Karpas-422 (cell line): Measurements from ENCODE around the gene CD63. TPM values are rescaled to one million over a fixed set of nuclear protein-coding genes. Genes with fewer than 3 reads are reported as not detected.

Experiments
- DNase-seq: peaks from one replicate; pipeline ENCODE4 v3.0.0-alpha.2; 2015
- H2AFZ ChIP-seq: fragments of 200-600 bp; sonication (generic); 2 replicates; pipeline ENCODE4 v1.6.1; 2014; ENCODE audit warnings: antibody characterized with exemption, low read length, mixed read lengths
- H3K27ac ChIP-seq: fragments of 200-600 bp; sonication (generic); 2 replicates; pipeline ENCODE4 v1.5.1; 2014; ENCODE audit warnings: mild to moderate bottlenecking, low read length, moderate library complexity
- H3K27me3 ChIP-seq: fragments of 200-600 bp; sonication (generic); 2 replicates; pipeline ENCODE4 v1.6.1; 2014; ENCODE audit warnings: low read length, mixed read lengths
- H3K36me3 ChIP-seq: fragments of 200-600 bp; sonication (generic); 2 replicates; pipeline ENCODE4 v1.6.1; 2014; ENCODE audit warnings: low read length, mixed read lengths; ENCODE audit not compliant: insufficient read depth
- H3K4me1 ChIP-seq: fragments of 200-600 bp; sonication (generic); 2 replicates; pipeline ENCODE4 v1.6.1; 2014; ENCODE audit warnings: mild to moderate bottlenecking, low read length, mixed read lengths
- H3K4me2 ChIP-seq: fragments of 200-600 bp; sonication (generic); 2 replicates; pipeline ENCODE4 v1.6.1; 2014; ENCODE audit warnings: low read length, low read depth, mild to moderate bottlenecking; ENCODE audit not compliant: poor library complexity, severe bottlenecking
- H3K4me3 ChIP-seq: fragments of 200-600 bp; sonication (generic); 2 replicates; pipeline ENCODE4 v1.5.1; 2014; ENCODE audit warnings: mild to moderate bottlenecking, antibody characterized with exemption, low read length, mixed read lengths
- H3K79me2 ChIP-seq: fragments of 200-600 bp; sonication (generic); 2 replicates; pipeline ENCODE4 v1.6.1; 2014; ENCODE audit warnings: mild to moderate bottlenecking, low read length, mixed read lengths
- H3K9ac ChIP-seq: fragments of 200-600 bp; sonication (generic); 2 replicates; pipeline ENCODE4 v1.6.0; 2014; ENCODE audit warnings: low read length
- H3K9me2 ChIP-seq: fragments of 200-600 bp; sonication (generic), shearing (Covaris generic); replicated peaks from 2 replicates; pipeline ENCODE4 v1.6.0; 2014; ENCODE audit warnings: mild to moderate bottlenecking, low read length, moderate library complexity; ENCODE audit not compliant: insufficient read depth
- H3K9me3 ChIP-seq: fragments of 300-700, 200-600 bp; sonication (generic); 2 replicates; pipeline ENCODE4 v1.6.1; 2014; ENCODE audit warnings: low read length, mixed read lengths
- H4K20me1 ChIP-seq: fragments of 200-600 bp; sonication (generic); 2 replicates; pipeline ENCODE4 v1.6.1; 2014; ENCODE audit warnings: mild to moderate bottlenecking, antibody characterized with exemption, low read length, low read depth; ENCODE audit not compliant: insufficient read depth
- total RNA-seq: library from RNA; depleted of rRNA; stranded (reverse); fragments of >200 nt; shearing (Covaris generic); gene quantifications from 2 replicates; pipeline ENCODE4 v1.2.3, GENCODE V29; 2014; ENCODE audit warnings: low replicate concordance

CD63 gene
- total RNA-seq, 1 experiment from 2014 or later, result 150 TPM

GRCh38 chr12:55703288-55703687 is 25.5 kb downstream of the CD63 start:
- no peaks in the 10 kb centered on the region for H3K9me3 ChIP-seq
- H3K36me3 ChIP-seq, result no peaks in the 10 kb centered on the region
- no peak overlapping the region for H3K4me3 ChIP-seq
- H3K9me2 ChIP-seq, result no peaks in the 10 kb centered on the region
- H3K79me2 ChIP-seq, result no peaks in the 10 kb centered on the region
- H3K4me1 ChIP-seq, result peaks cover 10% of the 10 kb centered on the region
- no peak overlapping the region for H2AFZ ChIP-seq
- H3K4me2 ChIP-seq, result no peak overlapping the region
- H3K27ac ChIP-seq, result no peak overlapping the region
- H4K20me1 ChIP-seq, result no peaks in the 10 kb centered on the region
- H3K27me3 ChIP-seq, result no peaks in the 10 kb centered on the region
- H3K9ac ChIP-seq, result no peak overlapping the region
- DNase-seq, result no peak

- no peak for DNase-seq
- Histone ChIP-seq H3K4me3 (no peak overlapping the region), H2AFZ (no peak overlapping the region), H3K4me2 (no peak overlapping the region), H3K9ac (no peak overlapping the region), H3K79me2 (no peaks in the 10 kb centered on the region), H3K9me2 (no peaks in the 10 kb centered on the region), H4K20me1 (no peaks in the 10 kb centered on the region), H3K4me1 (peaks cover 6% of the 10 kb centered on the region), H3K36me3 (no peaks in the 10 kb centered on the region), H3K27me3 (no peaks in the 10 kb centered on the region), H3K9me3 (no peaks in the 10 kb centered on the region), H3K27ac (no peak overlapping the region)
These were observed 25.9 kb downstream of the CD63 start for GRCh38 chr12:55702861-55703260.

GRCh38 chr12:55700255-55701018 is 28.4 kb downstream of the CD63 start:
- no peaks in the 10 kb centered on the region for H3K36me3 ChIP-seq
- no peaks in the 10 kb centered on the region for H3K4me1 ChIP-seq
- H3K27me3 ChIP-seq, result no peaks in the 10 kb centered on the region
- no peak overlapping the region for H3K4me3 ChIP-seq
- no peak overlapping the region for H3K27ac ChIP-seq
- H3K9me3 ChIP-seq, result no peaks in the 10 kb centered on the region
- no peak overlapping the region for H3K9ac ChIP-seq
- H3K4me2 ChIP-seq, result no peak overlapping the region
- no peak overlapping the region for H2AFZ ChIP-seq
- no peaks in the 10 kb centered on the region for H4K20me1 ChIP-seq
- no peak for DNase-seq
- no peaks in the 10 kb centered on the region for H3K9me2 ChIP-seq
- no peaks in the 10 kb centered on the region for H3K79me2 ChIP-seq

GRCh38 chr12:55699471-55700055 is 29.2 kb downstream of the CD63 start:
- Histone ChIP-seq H3K79me2 (no peaks in the 10 kb centered on the region), H3K4me3 (no peak overlapping the region), H3K4me1 (no peaks in the 10 kb centered on the region), H2AFZ (no peak overlapping the region), H3K9ac (no peak overlapping the region), H4K20me1 (no peaks in the 10 kb centered on the region), H3K36me3 (no peaks in the 10 kb centered on the region), H3K9me2 (no peaks in the 10 kb centered on the region), H3K27me3 (no peaks in the 10 kb centered on the region), H3K9me3 (no peaks in the 10 kb centered on the region), H3K4me2 (no peak overlapping the region), H3K27ac (no peak overlapping the region)
- DNase-seq, result no peak

GRCh38 chr12:55698965-55699364 is 29.8 kb downstream of the CD63 start:
- H3K36me3 ChIP-seq, result no peaks in the 10 kb centered on the region
- H3K9me3 ChIP-seq, result no peaks in the 10 kb centered on the region
- H4K20me1 ChIP-seq, result no peaks in the 10 kb centered on the region
- H3K79me2 ChIP-seq, result no peaks in the 10 kb centered on the region
- no peak for DNase-seq
- no peaks in the 10 kb centered on the region for H3K4me1 ChIP-seq
- H3K4me2 ChIP-seq, result no peak overlapping the region
- no peaks in the 10 kb centered on the region for H3K9me2 ChIP-seq
- no peak overlapping the region for H2AFZ ChIP-seq
- H3K27me3 ChIP-seq, result no peaks in the 10 kb centered on the region
- H3K9ac ChIP-seq, result no peak overlapping the region
- no peak overlapping the region for H3K4me3 ChIP-seq
- H3K27ac ChIP-seq, result no peak overlapping the region

GRCh38 chr12:55698241-55698955 is 30.4 kb downstream of the CD63 start:
- no peak for DNase-seq
- H4K20me1 ChIP-seq, result no peaks in the 10 kb centered on the region
- H3K4me1 ChIP-seq, result no peaks in the 10 kb centered on the region
- no peak overlapping the region for H3K27ac ChIP-seq
- H3K4me3 ChIP-seq, result no peak overlapping the region
- no peaks in the 10 kb centered on the region for H3K79me2 ChIP-seq
- H2AFZ ChIP-seq, result no peak overlapping the region
- H3K4me2 ChIP-seq, result no peak overlapping the region
- no peaks in the 10 kb centered on the region for H3K9me2 ChIP-seq
- no peaks in the 10 kb centered on the region for H3K27me3 ChIP-seq
- H3K9me3 ChIP-seq, result no peaks in the 10 kb centered on the region
- no peaks in the 10 kb centered on the region for H3K36me3 ChIP-seq
- H3K9ac ChIP-seq, result no peak overlapping the region

GRCh38 chr12:55697686-55698085 is 31.1 kb downstream of the CD63 start:
- Histone ChIP-seq H3K36me3 (no peaks in the 10 kb centered on the region), H3K9me2 (no peaks in the 10 kb centered on the region), H4K20me1 (no peaks in the 10 kb centered on the region), H3K27ac (no peak overlapping the region), H3K9me3 (no peaks in the 10 kb centered on the region), H3K4me3 (no peak overlapping the region), H3K4me2 (no peak overlapping the region), H3K79me2 (no peaks in the 10 kb centered on the region), H3K27me3 (no peaks in the 10 kb centered on the region), H3K9ac (no peak overlapping the region), H3K4me1 (no peaks in the 10 kb centered on the region), H2AFZ (no peak overlapping the region)
- no peak for DNase-seq

- Histone ChIP-seq H4K20me1 (no peaks in the 10 kb centered on the region), H3K79me2 (no peaks in the 10 kb centered on the region), H3K4me1 (no peaks in the 10 kb centered on the region), H2AFZ (no peak overlapping the region), H3K36me3 (no peaks in the 10 kb centered on the region), H3K27me3 (no peaks in the 10 kb centered on the region), H3K4me3 (no peak overlapping the region), H3K9me2 (no peaks in the 10 kb centered on the region), H3K9ac (no peak overlapping the region), H3K4me2 (no peak overlapping the region), H3K9me3 (no peaks in the 10 kb centered on the region), H3K27ac (no peak overlapping the region)
- DNase-seq, result no peak
These were observed 31.9 kb downstream of the CD63 start for GRCh38 chr12:55696796-55697462.
